HCT116 (cell line): Measurements from ENCODE around the gene FKBP2. TPM values are rescaled to one million over a fixed set of nuclear protein-coding genes. Genes with fewer than 3 reads are reported as not detected.

Experiments used
- ATAC-seq: fragments of 200-7000 bp; cut with Tn5 transposase; 2 replicates; pipeline ENCODE4 v1.9.1; 2020; ENCODE audit warnings: mild to moderate bottlenecking, moderate library complexity
- BruUV-seq: library from RNA; stranded (reverse); fragments of 400-500 nt; replicated peaks from 2 replicates; lab custom pipeline; 2021; lab: Mats Ljungman, UMichigan
- CTCF ChIA-PET: fragments of 300-600 bp; sonication (Branson Sonifier 250); formaldehyde crosslinking; loops from one replicate; lab custom pipeline; 2021; ENCODE audit warnings: antibody characterized with exemption; lab: Charles Lee
- POLR2A ChIA-PET: fragments of 300-600, 350-600 bp; sonication (Branson Sonifier 250); formaldehyde crosslinking; loops from one replicate; lab custom pipeline; 2021; ENCODE audit warnings: antibody characterized with exemption; lab: Charles Lee
- RAD21 ChIA-PET, 2 experiments: fragments of 300-600 bp; sonication (Branson Sonifier 250); formaldehyde crosslinking; loops; one replicate each; lab custom pipeline; 2023; ENCODE audit warnings: low total read pairs in 2 of 2; ENCODE audit not compliant: uncharacterized antibody in 2 of 2, unreplicated experiment in 2 of 2, low non-redundant PET in 1 of 2; lab: Charles Lee
- DNase-seq: peaks from one replicate; pipeline ENCODE4 v3.0.0-alpha.2; 2010; ENCODE audit warnings: low read depth, low spot score
- H2AFZ ChIP-seq: fragments of 200-600 bp; shearing (Covaris generic), sonication (generic); 2 replicates; pipeline ENCODE4 v1.6.1; 2017; ENCODE audit warnings: low read depth, mixed run types, mixed read lengths, antibody characterized with exemption, low read length; ENCODE audit not compliant: poor library complexity, severe bottlenecking
- H3K27ac ChIP-seq: 2 replicates; pipeline ENCODE4 v1.5.1; 2012; ENCODE audit warnings: low read depth, low read length
- H3K27me3 ChIP-seq: fragments of 200-600 bp; sonication (generic); 2 replicates; pipeline ENCODE4 v1.6.1; 2016; ENCODE audit warnings: mixed run types, low read length, mixed read lengths; ENCODE audit not compliant: insufficient read depth
- H3K36me3 ChIP-seq, 2 experiments: fragments of 200-500 bp in 1 of 2; fragments of 200-600 bp in 1 of 2; sonication (Bioruptor generic) in 1 of 2; sonication (generic) in 1 of 2; 2 replicates each; pipeline versions ENCODE4 v1.5.1 to v1.6.1; 2014 to 2016; ENCODE audit warnings: low read length in 2 of 2, inconsistent platforms in 1 of 2, mixed read lengths in 1 of 2, mixed run types in 1 of 2; ENCODE audit not compliant: insufficient read depth in 2 of 2, control insufficient read depth in 1 of 2
- H3K4me1 ChIP-seq, 2 experiments: fragments of 200-600 bp in 1 of 2; sonication (generic) in 1 of 2; 2 replicates each; pipeline versions ENCODE4 v1.5.1 to v1.6.1; 2012 to 2017; ENCODE audit warnings: low read length in 2 of 2, inconsistent platforms in 1 of 2, mild to moderate bottlenecking in 1 of 2, mixed read lengths in 1 of 2, mixed run types in 1 of 2, moderate library complexity in 1 of 2; ENCODE audit not compliant: insufficient read depth in 2 of 2, control insufficient read depth in 1 of 2
- H3K4me2 ChIP-seq: fragments of 200-600 bp; sonication (generic); 2 replicates; pipeline ENCODE4 v1.6.1; 2017; ENCODE audit warnings: mixed run types, low read length, mixed read lengths
- H3K4me3 ChIP-seq, 2 experiments: fragments of 200-600 bp in 1 of 2; sonication (generic) in 1 of 2; replicated peaks in 1 of 2; 2 replicates each; pipeline ENCODE4 v1.5.1; 2011 to 2016; ENCODE audit warnings: low read length in 2 of 2, control low read depth in 1 of 2, low read depth in 1 of 2, mild to moderate bottlenecking in 1 of 2, mixed read lengths in 1 of 2, mixed run types in 1 of 2
- H3K79me2 ChIP-seq: fragments of 200-600 bp; sonication (generic); 2 replicates; pipeline ENCODE4 v1.6.1; 2017; ENCODE audit warnings: mild to moderate bottlenecking, mixed run types, low read length, moderate library complexity, mixed read lengths; ENCODE audit not compliant: insufficient read depth
- H3K9ac ChIP-seq: fragments of 200-600 bp; sonication (generic); 2 replicates; pipeline ENCODE4 v1.6.1; 2016; ENCODE audit warnings: low read length, mixed read lengths
- H3K9me2 ChIP-seq: fragments of 200-600 bp; sonication (generic), shearing (Covaris generic); 2 replicates; pipeline ENCODE4 v1.6.1; 2017; ENCODE audit warnings: mixed run types, mild to moderate bottlenecking, moderate library complexity; ENCODE audit not compliant: insufficient read depth
- H3K9me3 ChIP-seq, 2 experiments: fragments of 200-500 bp in 1 of 2; fragments of 200-600 bp in 1 of 2; sonication (Bioruptor generic) in 1 of 2; sonication (generic) in 1 of 2; 2 replicates each; pipeline ENCODE4 v1.6.1; 2014 to 2017; ENCODE audit warnings: low read length in 2 of 2, mixed read lengths in 2 of 2, inconsistent platforms in 1 of 2, low read depth in 1 of 2, mild to moderate bottlenecking in 1 of 2, mixed run types in 1 of 2, moderate library complexity in 1 of 2; ENCODE audit not compliant: control insufficient read depth in 1 of 2, insufficient read depth in 1 of 2
- H4K20me1 ChIP-seq: fragments of 200-600 bp; sonication (generic), shearing (Covaris generic); 2 replicates; pipeline ENCODE4 v1.6.1; 2017; ENCODE audit warnings: mixed run types, mild to moderate bottlenecking, moderate library complexity; ENCODE audit not compliant: insufficient read depth
- ATF3 ChIP-seq: IDR thresholded peaks from 2 replicates; pipeline ENCODE4 v1.6.1; 2012
- CTCF ChIP-seq, 3 experiments: fragments of 200-600 bp in 1 of 3; sonication (generic) in 1 of 3; IDR thresholded peaks in 2 of 3; conservative IDR thresholded peaks in 1 of 3; 2 replicates each; pipeline ENCODE4 v1.5.1; 2012 to 2017; ENCODE audit warnings: low read depth in 2 of 3, low read length in 2 of 3, antibody characterized with exemption in 1 of 3, borderline replicate concordance in 1 of 3, control low read depth in 1 of 3, mild to moderate bottlenecking in 1 of 3, mixed read lengths in 1 of 3, mixed run types in 1 of 3, moderate library complexity in 1 of 3; ENCODE audit not compliant: insufficient read depth in 1 of 3
- EGR1 ChIP-seq: IDR thresholded peaks from 2 replicates; pipeline ENCODE4 v1.6.1; 2012; ENCODE audit warnings: low read depth
- EZH2 ChIP-seq: fragments of 200-600 bp; sonication (generic); IDR thresholded peaks from 2 replicates; pipeline ENCODE4 v1.6.1; 2017; ENCODE audit warnings: antibody characterized with exemption, mixed run types
- EZH2phosphoT487 ChIP-seq: fragments of 200-600 bp; IDR thresholded peaks from 2 replicates; pipeline ENCODE4 v1.6.1; 2018; ENCODE audit warnings: antibody characterized with exemption, borderline replicate concordance
- FOSL1 ChIP-seq: IDR thresholded peaks from 2 replicates; pipeline ENCODE4 v1.6.1; 2012; ENCODE audit warnings: low read depth
- POLR2A ChIP-seq: IDR thresholded peaks from 2 replicates; pipeline ENCODE4 v1.7.0; 2011; ENCODE audit warnings: borderline replicate concordance; ENCODE audit not compliant: insufficient read depth, insufficient read length; ENCODE audit errors: extremely low read depth
- POLR2AphosphoS5 ChIP-seq: IDR thresholded peaks from 2 replicates; pipeline ENCODE4 v1.6.1; 2011; ENCODE audit warnings: mild to moderate bottlenecking, low read depth, low read length, moderate library complexity
- RAD21 ChIP-seq: IDR thresholded peaks from 2 replicates; pipeline ENCODE4 v1.6.1; 2012; ENCODE audit warnings: low read depth, mild to moderate bottlenecking
- SIN3A ChIP-seq: IDR thresholded peaks from 2 replicates; pipeline ENCODE4 v1.6.1; 2012; ENCODE audit warnings: low read depth
- SP1 ChIP-seq: IDR thresholded peaks from 2 replicates; pipeline ENCODE4 v1.6.1; 2012; ENCODE audit warnings: low read depth
- SRF ChIP-seq: IDR thresholded peaks from 2 replicates; pipeline ENCODE4 v1.6.1; 2012; ENCODE audit warnings: low read depth
- TCF7L2 ChIP-seq: IDR thresholded peaks from 2 replicates; pipeline ENCODE4 v1.7.0; 2011; ENCODE audit warnings: borderline replicate concordance, inconsistent platforms; ENCODE audit not compliant: insufficient read depth, insufficient read length; ENCODE audit errors: extremely low read depth
- YY1 ChIP-seq: IDR thresholded peaks from 2 replicates; pipeline ENCODE4 v1.6.1; 2011; ENCODE audit warnings: low read length, low read depth, moderate library complexity, mild to moderate bottlenecking; ENCODE audit not compliant: insufficient replicate concordance; ENCODE audit errors: extremely low read depth
- ZFX ChIP-seq: fragments of 450-650 bp; IDR thresholded peaks from 2 replicates; pipeline ENCODE4 v1.6.1; 2017
- ZNF274 ChIP-seq: fragments of 200-500 bp; sonication (Bioruptor generic); IDR thresholded peaks from 2 replicates; pipeline ENCODE4 v1.6.1; 2014; ENCODE audit warnings: mild to moderate bottlenecking, low read depth, low read length, inconsistent platforms
- intact Hi-C: fragments of 100-400 bp; cut with micrococcal nuclease; formaldehyde crosslinking; loops from 2 replicates; pipeline ENCODE4 v1.10.0; 2022
- total RNA-seq: library from RNA; stranded (reverse); gene quantifications from one replicate; pipeline ENCODE4 v1.2.1, GENCODE V29; 2021; ENCODE audit not compliant: unreplicated experiment
- TF ChIP-seq, protein P1 (sequence below): IDR thresholded peaks from 2 replicates; pipeline ENCODE4 v1.6.1; 2012; ENCODE audit warnings: low read depth
- TF ChIP-seq, protein P2 (sequence below): IDR thresholded peaks from 2 replicates; pipeline ENCODE4 v1.6.1; 2011; ENCODE audit warnings: mild to moderate bottlenecking, low read length, moderate library complexity; ENCODE audit not compliant: insufficient replicate concordance; ENCODE audit errors: extremely low read depth
- TF ChIP-seq, protein P3 (sequence below): IDR thresholded peaks from 2 replicates; pipeline ENCODE4 v1.6.1; 2012

The FKBP2 gene
- total RNA-seq, 1 experiment from 2014 or later: 69.2 TPM

- RAD21 ChIA-PET: no interaction called here
- Histone ChIP-seq H3K9me2 (no peaks in the 10 kb centered on the region), H4K20me1 (no peaks in the 10 kb centered on the region), H2AFZ (no peak overlapping the region), H3K27ac (peak overlapping the region; percentile 94), H3K9ac (no peak overlapping the region), H3K36me3 (peaks cover 0 to 6% of the 10 kb centered on the region in 2 experiments; a peak in 1 of 4 replicates), H3K9me3 (no peaks in the 10 kb centered on the region), H3K4me2 (peak overlapping the region; percentile 96), H3K27me3 (no peaks in the 10 kb centered on the region), H3K4me1 (peaks cover 34 to 76% of the 10 kb centered on the region in 2 experiments), H3K79me2 (peaks cover 50% of the 10 kb centered on the region), H3K4me3 (no peak overlapping the region)
- TF ChIP-seq SP1 (no peak), CTCF (IDR thresholded peaks at IDR 0.05 in 2 of 3, conservative IDR thresholded peaks at IDR 0.05 in 1 of 3; ENCODE audit: borderline replicate concordance in 1 of 3, insufficient read depth in 1 of 3, low read depth in 2 of 3, low read length in 2 of 3) (no peak), EZH2 (no peak), YY1 (no peak), SRF (no peak), POLR2A (no peak), EZH2phosphoT487 (no peak), RAD21 (no peak), POLR2AphosphoS5 (no peak), ZFX (no peak), TCF7L2 (no peak), ZNF274 (no peak), EGR1 (no peak), FOSL1 (no peak), SIN3A (no peak), ATF3 (no peak)
- TF ChIP-seq, protein P1, sequence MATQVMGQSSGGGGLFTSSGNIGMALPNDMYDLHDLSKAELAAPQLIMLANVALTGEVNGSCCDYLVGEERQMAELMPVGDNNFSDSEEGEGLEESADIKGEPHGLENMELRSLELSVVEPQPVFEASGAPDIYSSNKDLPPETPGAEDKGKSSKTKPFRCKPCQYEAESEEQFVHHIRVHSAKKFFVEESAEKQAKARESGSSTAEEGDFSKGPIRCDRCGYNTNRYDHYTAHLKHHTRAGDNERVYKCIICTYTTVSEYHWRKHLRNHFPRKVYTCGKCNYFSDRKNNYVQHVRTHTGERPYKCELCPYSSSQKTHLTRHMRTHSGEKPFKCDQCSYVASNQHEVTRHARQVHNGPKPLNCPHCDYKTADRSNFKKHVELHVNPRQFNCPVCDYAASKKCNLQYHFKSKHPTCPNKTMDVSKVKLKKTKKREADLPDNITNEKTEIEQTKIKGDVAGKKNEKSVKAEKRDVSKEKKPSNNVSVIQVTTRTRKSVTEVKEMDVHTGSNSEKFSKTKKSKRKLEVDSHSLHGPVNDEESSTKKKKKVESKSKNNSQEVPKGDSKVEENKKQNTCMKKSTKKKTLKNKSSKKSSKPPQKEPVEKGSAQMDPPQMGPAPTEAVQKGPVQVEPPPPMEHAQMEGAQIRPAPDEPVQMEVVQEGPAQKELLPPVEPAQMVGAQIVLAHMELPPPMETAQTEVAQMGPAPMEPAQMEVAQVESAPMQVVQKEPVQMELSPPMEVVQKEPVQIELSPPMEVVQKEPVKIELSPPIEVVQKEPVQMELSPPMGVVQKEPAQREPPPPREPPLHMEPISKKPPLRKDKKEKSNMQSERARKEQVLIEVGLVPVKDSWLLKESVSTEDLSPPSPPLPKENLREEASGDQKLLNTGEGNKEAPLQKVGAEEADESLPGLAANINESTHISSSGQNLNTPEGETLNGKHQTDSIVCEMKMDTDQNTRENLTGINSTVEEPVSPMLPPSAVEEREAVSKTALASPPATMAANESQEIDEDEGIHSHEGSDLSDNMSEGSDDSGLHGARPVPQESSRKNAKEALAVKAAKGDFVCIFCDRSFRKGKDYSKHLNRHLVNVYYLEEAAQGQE: no peak
- TF ChIP-seq, protein P2, sequence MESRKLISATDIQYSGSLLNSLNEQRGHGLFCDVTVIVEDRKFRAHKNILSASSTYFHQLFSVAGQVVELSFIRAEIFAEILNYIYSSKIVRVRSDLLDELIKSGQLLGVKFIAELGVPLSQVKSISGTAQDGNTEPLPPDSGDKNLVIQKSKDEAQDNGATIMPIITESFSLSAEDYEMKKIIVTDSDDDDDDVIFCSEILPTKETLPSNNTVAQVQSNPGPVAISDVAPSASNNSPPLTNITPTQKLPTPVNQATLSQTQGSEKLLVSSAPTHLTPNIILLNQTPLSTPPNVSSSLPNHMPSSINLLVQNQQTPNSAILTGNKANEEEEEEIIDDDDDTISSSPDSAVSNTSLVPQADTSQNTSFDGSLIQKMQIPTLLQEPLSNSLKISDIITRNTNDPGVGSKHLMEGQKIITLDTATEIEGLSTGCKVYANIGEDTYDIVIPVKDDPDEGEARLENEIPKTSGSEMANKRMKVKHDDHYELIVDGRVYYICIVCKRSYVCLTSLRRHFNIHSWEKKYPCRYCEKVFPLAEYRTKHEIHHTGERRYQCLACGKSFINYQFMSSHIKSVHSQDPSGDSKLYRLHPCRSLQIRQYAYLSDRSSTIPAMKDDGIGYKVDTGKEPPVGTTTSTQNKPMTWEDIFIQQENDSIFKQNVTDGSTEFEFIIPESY: no peak
- TF ChIP-seq, protein P3, sequence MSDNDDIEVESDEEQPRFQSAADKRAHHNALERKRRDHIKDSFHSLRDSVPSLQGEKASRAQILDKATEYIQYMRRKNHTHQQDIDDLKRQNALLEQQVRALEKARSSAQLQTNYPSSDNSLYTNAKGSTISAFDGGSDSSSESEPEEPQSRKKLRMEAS: no peak
- no TSS peak for BruUV-seq
- intact Hi-C loops: no loop called here
- DNase-seq (no peak), ATAC-seq (no peak)
- CTCF ChIA-PET: interaction anchor here (1.9 kb wide), 1 partner anchor 108 kb away, joined by 4 read pairs; no protein-coding TSS in a partner anchor
- POLR2A ChIA-PET: interaction anchor here (1.4 kb wide), 1 partner anchor 63 kb away, joined by 3 read pairs; no protein-coding TSS in a partner anchor
Measured at GRCh38 chr11:64248578-64248977, 7.7 kb downstream of the FKBP2 start.
